ENCODE data around the gene HSF5.

Gene HSF5

GRCh38 chr17:58382108-58382871 is 105.9 kb downstream of the HSF5 start:
- Histone ChIP-seq H3K36me3 (ENCODE audit: control insufficient read depth in 5 of 5, insufficient read depth in 5 of 5, low read length in 5 of 5) (no peaks in the 10 kb centered on the region), H3K27ac (ENCODE audit: low read depth, low read length) (no peak overlapping the region), H3K9me3 (ENCODE audit: control insufficient read depth in 5 of 5, low read length in 5 of 5) (no peaks in the 10 kb centered on the region), H3K4me1 (ENCODE audit: control insufficient read depth in 5 of 5, insufficient read depth in 5 of 5, low read length in 5 of 5) (no peaks in the 10 kb centered on the region), H3K27me3 (ENCODE audit: control insufficient read depth in 5 of 5, insufficient read depth in 4 of 5, low read length in 5 of 5) (peaks cover 0 to 5% (median 2%) of the 10 kb centered on the region in 5 donors), H3K4me3 (ENCODE audit: low read depth in 1 of 5, low read length in 5 of 5) (no peak overlapping the region), H3K9ac (ENCODE audit: low read length in 5 of 5) (no peak overlapping the region)

GRCh38 chr17:58381124-58382035 is 106.8 kb downstream of the HSF5 start:
- no peaks in the 10 kb centered on the region for H3K9me3 ChIP-seq (ENCODE audit: control insufficient read depth in 5 of 5, low read length in 5 of 5)
- H3K27ac ChIP-seq (ENCODE audit: low read depth, low read length) = no peak overlapping the region
- H3K27me3 ChIP-seq (ENCODE audit: control insufficient read depth in 5 of 5, insufficient read depth in 4 of 5, low read length in 5 of 5) = peaks cover 0 to 5% (median 2%) of the 10 kb centered on the region in 5 donors
- H3K36me3 ChIP-seq (ENCODE audit: control insufficient read depth in 5 of 5, insufficient read depth in 5 of 5, low read length in 5 of 5) = no peaks in the 10 kb centered on the region
- no peak overlapping the region for H3K9ac ChIP-seq (ENCODE audit: low read length in 5 of 5)
- H3K4me1 ChIP-seq (ENCODE audit: control insufficient read depth in 5 of 5, insufficient read depth in 5 of 5, low read length in 5 of 5) = no peaks in the 10 kb centered on the region
- H3K4me3 ChIP-seq (ENCODE audit: low read depth in 1 of 5, low read length in 5 of 5) = no peak overlapping the region

GRCh38 chr17:58380207-58381123 is 107.7 kb downstream of the HSF5 start:
- Histone ChIP-seq H3K9me3 (ENCODE audit: control insufficient read depth in 5 of 5, low read length in 5 of 5) (no peaks in the 10 kb centered on the region), H3K9ac (ENCODE audit: low read length in 5 of 5) (no peak overlapping the region), H3K36me3 (ENCODE audit: control insufficient read depth in 5 of 5, insufficient read depth in 5 of 5, low read length in 5 of 5) (no peaks in the 10 kb centered on the region), H3K4me1 (ENCODE audit: control insufficient read depth in 5 of 5, insufficient read depth in 5 of 5, low read length in 5 of 5) (no peaks in the 10 kb centered on the region), H3K27ac (ENCODE audit: low read depth, low read length) (no peak overlapping the region), H3K4me3 (ENCODE audit: low read depth in 1 of 5, low read length in 5 of 5) (no peak overlapping the region), H3K27me3 (ENCODE audit: control insufficient read depth in 5 of 5, insufficient read depth in 4 of 5, low read length in 5 of 5) (peaks cover 0 to 5% (median 2%) of the 10 kb centered on the region in 5 donors)

GRCh38 chr17:58379511-58379824 is 108.7 kb downstream of the HSF5 start:
- Histone ChIP-seq H3K4me3 (ENCODE audit: low read depth in 1 of 5, low read length in 5 of 5) (no peak overlapping the region), H3K27me3 (ENCODE audit: control insufficient read depth in 5 of 5, insufficient read depth in 4 of 5, low read length in 5 of 5) (peaks cover 0 to 5% (median 0%) of the 10 kb centered on the region in 5 donors), H3K9me3 (ENCODE audit: control insufficient read depth in 5 of 5, low read length in 5 of 5) (no peaks in the 10 kb centered on the region), H3K4me1 (ENCODE audit: control insufficient read depth in 5 of 5, insufficient read depth in 5 of 5, low read length in 5 of 5) (no peaks in the 10 kb centered on the region), H3K27ac (ENCODE audit: low read depth, low read length) (no peak overlapping the region), H3K9ac (ENCODE audit: low read length in 5 of 5) (no peak overlapping the region), H3K36me3 (ENCODE audit: control insufficient read depth in 5 of 5, insufficient read depth in 5 of 5, low read length in 5 of 5) (no peaks in the 10 kb centered on the region)

GRCh38 chr17:58378733-58379510 is 109.3 kb downstream of the HSF5 start:
- Histone ChIP-seq H3K4me3 (ENCODE audit: low read depth in 1 of 5, low read length in 5 of 5) (no peak overlapping the region), H3K9ac (ENCODE audit: low read length in 5 of 5) (no peak overlapping the region), H3K36me3 (ENCODE audit: control insufficient read depth in 5 of 5, insufficient read depth in 5 of 5, low read length in 5 of 5) (no peaks in the 10 kb centered on the region), H3K27me3 (ENCODE audit: control insufficient read depth in 5 of 5, insufficient read depth in 4 of 5, low read length in 5 of 5) (peaks cover 0 to 2% (median 0%) of the 10 kb centered on the region in 5 donors), H3K9me3 (ENCODE audit: control insufficient read depth in 5 of 5, low read length in 5 of 5) (no peaks in the 10 kb centered on the region), H3K27ac (ENCODE audit: low read depth, low read length) (no peak overlapping the region), H3K4me1 (ENCODE audit: control insufficient read depth in 5 of 5, insufficient read depth in 5 of 5, low read length in 5 of 5) (no peaks in the 10 kb centered on the region)

- Histone ChIP-seq H3K4me1 (ENCODE audit: control insufficient read depth in 5 of 5, insufficient read depth in 5 of 5, low read length in 5 of 5) (no peaks in the 10 kb centered on the region), H3K4me3 (ENCODE audit: low read depth in 1 of 5, low read length in 5 of 5) (no peak overlapping the region), H3K27me3 (ENCODE audit: control insufficient read depth in 5 of 5, insufficient read depth in 4 of 5, low read length in 5 of 5) (peaks cover 0 to 2% (median 0%) of the 10 kb centered on the region in 5 donors), H3K27ac (ENCODE audit: low read depth, low read length) (no peak overlapping the region), H3K9ac (ENCODE audit: low read length in 5 of 5) (no peak overlapping the region), H3K9me3 (ENCODE audit: control insufficient read depth in 5 of 5, low read length in 5 of 5) (no peaks in the 10 kb centered on the region), H3K36me3 (ENCODE audit: control insufficient read depth in 5 of 5, insufficient read depth in 5 of 5, low read length in 5 of 5) (no peaks in the 10 kb centered on the region)
These were observed 110.5 kb downstream of the HSF5 start for GRCh38 chr17:58377661-58378060.

GRCh38 chr17:58377093-58377601 is 111.1 kb downstream of the HSF5 start:
- H3K27ac ChIP-seq (ENCODE audit: low read depth, low read length) = no peak overlapping the region
- no peaks in the 10 kb centered on the region for H3K4me1 ChIP-seq (ENCODE audit: control insufficient read depth in 5 of 5, insufficient read depth in 5 of 5, low read length in 5 of 5)
- H3K9ac ChIP-seq (ENCODE audit: low read length in 5 of 5) = no peak overlapping the region

GRCh38 chr17:58376472-58377000 is 111.7 kb downstream of the HSF5 start:
- no peak overlapping the region for H3K9ac ChIP-seq (ENCODE audit: low read length in 5 of 5)
- H3K27ac ChIP-seq (ENCODE audit: low read depth, low read length) = no peak overlapping the region

More at GRCh38 chr17:58377093-58377601, 111.1 kb downstream of the HSF5 start:
- Histone ChIP-seq H3K36me3 (ENCODE audit: control insufficient read depth in 5 of 5, insufficient read depth in 5 of 5, low read length in 5 of 5) (no peaks in the 10 kb centered on the region), H3K9me3 (ENCODE audit: control insufficient read depth in 5 of 5, low read length in 5 of 5) (no peaks in the 10 kb centered on the region), H3K27me3 (ENCODE audit: control insufficient read depth in 5 of 5, insufficient read depth in 4 of 5, low read length in 5 of 5) (peaks cover 0 to 2% (median 0%) of the 10 kb centered on the region in 5 donors), H3K4me3 (ENCODE audit: low read depth in 1 of 5, low read length in 5 of 5) (no peak overlapping the region)

GRCh38 chr17:58375811-58376210 is 112.4 kb downstream of the HSF5 start:
- H3K9me3 ChIP-seq (ENCODE audit: control insufficient read depth in 5 of 5, low read length in 5 of 5) = no peaks in the 10 kb centered on the region
- no peak overlapping the region for H3K27ac ChIP-seq (ENCODE audit: low read depth, low read length)
- no peak overlapping the region for H3K9ac ChIP-seq (ENCODE audit: low read length in 5 of 5)
- H3K4me3 ChIP-seq (ENCODE audit: low read depth in 1 of 5, low read length in 5 of 5) = no peak overlapping the region
- H3K4me1 ChIP-seq (ENCODE audit: control insufficient read depth in 5 of 5, insufficient read depth in 5 of 5, low read length in 5 of 5) = no peaks in the 10 kb centered on the region
- no peaks in the 10 kb centered on the region for H3K36me3 ChIP-seq (ENCODE audit: control insufficient read depth in 5 of 5, insufficient read depth in 5 of 5, low read length in 5 of 5)
- H3K27me3 ChIP-seq (ENCODE audit: control insufficient read depth in 5 of 5, insufficient read depth in 4 of 5, low read length in 5 of 5) = peaks cover 0 to 1% (median 0%) of the 10 kb centered on the region in 5 donors

More at GRCh38 chr17:58376472-58377000, 111.7 kb downstream of the HSF5 start:
- H3K9me3 ChIP-seq (ENCODE audit: control insufficient read depth in 5 of 5, low read length in 5 of 5) = no peaks in the 10 kb centered on the region
- no peaks in the 10 kb centered on the region for H3K4me1 ChIP-seq (ENCODE audit: control insufficient read depth in 5 of 5, insufficient read depth in 5 of 5, low read length in 5 of 5)
- H3K4me3 ChIP-seq (ENCODE audit: low read depth in 1 of 5, low read length in 5 of 5) = no peak overlapping the region
- H3K36me3 ChIP-seq (ENCODE audit: control insufficient read depth in 5 of 5, insufficient read depth in 5 of 5, low read length in 5 of 5) = no peaks in the 10 kb centered on the region
- H3K27me3 ChIP-seq (ENCODE audit: control insufficient read depth in 5 of 5, insufficient read depth in 4 of 5, low read length in 5 of 5) = peaks cover 0 to 2% (median 0%) of the 10 kb centered on the region in 5 donors
